Pulmonary artery endothelial cell (primary cell): ENCODE measurements around the gene CALCB. TPM values are rescaled to one million over a fixed set of nuclear protein-coding genes. Genes with fewer than 3 reads are reported as not detected.
"Not testable (repeated sequence)": the region's sequence is repeated elsewhere in the genome, so short reads cannot be mapped to it uniquely, and the experiment has no call there.

ENCODE experiments used
- DNase-seq: peaks from one replicate; pipeline ENCODE4 v3.0.0-alpha.2; 2011; ENCODE audit warnings: low read depth, low spot score
- total RNA-seq: library from RNA; depleted of rRNA; stranded (reverse); fragments of >200 nt; gene quantifications from 2 replicates; pipeline ENCODE4 v1.2.3, GENCODE V29; 2014

CALCB gene
- total RNA-seq: 0.07 TPM in 2 replicates

GRCh38 chr11:15073361-15074205, at the start of gene CALCB:
CALCB (plus strand) TSS chr11:15073593; CDS start chr11:15074719, 1,126 bp downstream.
- DNase-seq: no peak

DNA sequence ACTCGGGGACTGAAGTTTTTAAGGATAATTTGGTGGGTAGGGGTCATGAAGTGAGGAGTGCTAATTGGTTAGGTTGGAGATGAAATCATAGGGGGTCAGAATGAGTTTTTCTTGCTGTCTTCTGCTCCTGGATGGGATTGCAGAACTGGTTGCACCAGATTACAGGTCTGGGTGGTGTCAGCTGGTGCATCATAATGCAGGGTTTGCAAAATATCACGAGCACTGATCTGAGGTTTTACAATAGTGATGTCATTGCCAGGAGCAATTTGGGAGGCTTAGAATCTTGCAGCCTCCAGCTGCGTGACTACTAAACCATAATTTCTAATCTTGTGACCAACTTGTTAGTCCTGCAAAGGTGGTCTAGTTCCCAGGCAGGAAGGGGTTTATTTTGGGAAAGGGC, 46.4 kb upstream of the CALCB start:
- DNase-seq: no peak

DNA sequence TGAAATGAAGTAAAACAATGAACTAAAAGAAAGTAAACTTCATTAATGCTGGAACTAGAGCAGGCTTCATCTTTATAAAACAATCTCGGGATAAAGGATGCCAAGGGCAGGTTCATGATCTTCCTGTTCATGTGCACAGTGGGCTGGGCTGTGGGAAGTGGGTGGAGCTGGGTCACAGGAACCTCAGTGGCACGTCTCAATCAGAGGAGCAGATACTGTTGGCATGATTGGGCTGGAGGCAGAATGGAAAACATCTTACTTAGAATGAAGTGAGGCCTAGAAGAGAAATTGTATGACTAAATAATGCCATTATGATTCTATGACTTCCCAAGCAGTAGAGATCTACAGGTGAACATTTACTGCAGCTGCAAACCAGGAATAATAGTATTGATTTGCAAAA, 45.4 kb upstream of the CALCB start:
- DNase-seq: no peak

- no peak for DNase-seq
Observed at GRCh38 chr11:15028379-15028778, 45.0 kb upstream of the CALCB start.

GRCh38 chr11:15031945-15032344, 41.4 kb upstream of the CALCB start:
- not testable (repeated sequence) for DNase-seq

GRCh38 chr11:15034687-15035267, 38.6 kb upstream of the CALCB start:
- no peak for DNase-seq

DNA sequence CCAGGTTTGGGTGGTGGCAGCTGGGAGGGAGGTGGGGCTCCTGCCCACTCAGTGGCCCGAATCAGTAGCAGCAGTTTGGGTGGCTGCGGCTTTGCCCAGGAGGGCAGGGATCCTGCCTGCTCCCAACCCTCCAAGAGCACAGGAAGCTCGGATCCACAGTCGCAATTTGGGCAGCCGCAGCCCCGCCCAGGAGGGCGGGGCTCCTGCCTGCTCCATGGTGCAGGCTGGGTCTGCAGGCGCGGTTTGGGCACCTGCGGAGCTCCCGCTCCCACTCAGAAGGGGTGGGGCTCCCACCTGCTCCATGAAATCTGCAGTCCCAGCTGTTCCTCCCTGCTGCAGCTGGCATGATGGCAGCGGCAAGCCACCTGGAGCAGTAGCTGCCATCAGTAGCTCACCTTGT, 38.1 kb upstream of the CALCB start:
- no peak for DNase-seq

DNA sequence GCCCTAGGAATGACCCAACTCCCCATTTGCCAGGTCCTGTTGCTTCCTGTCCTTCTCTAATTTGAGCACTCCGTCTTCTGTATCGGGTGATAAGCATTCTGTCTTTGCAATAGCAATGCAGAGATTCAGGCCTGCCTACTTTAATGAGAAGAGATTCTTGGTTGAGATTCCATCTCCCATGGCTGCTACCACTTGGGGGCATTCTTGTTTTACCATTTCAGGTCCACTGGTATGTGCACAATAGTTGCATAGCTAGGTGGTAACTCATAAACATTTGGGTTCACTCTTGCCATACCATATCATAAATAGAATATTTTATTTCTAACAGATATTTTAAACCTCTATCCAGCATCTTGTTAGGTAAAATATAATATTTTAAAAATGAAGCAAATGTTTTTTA, 34.4 kb upstream of the CALCB start:
- no peak for DNase-seq

DNA sequence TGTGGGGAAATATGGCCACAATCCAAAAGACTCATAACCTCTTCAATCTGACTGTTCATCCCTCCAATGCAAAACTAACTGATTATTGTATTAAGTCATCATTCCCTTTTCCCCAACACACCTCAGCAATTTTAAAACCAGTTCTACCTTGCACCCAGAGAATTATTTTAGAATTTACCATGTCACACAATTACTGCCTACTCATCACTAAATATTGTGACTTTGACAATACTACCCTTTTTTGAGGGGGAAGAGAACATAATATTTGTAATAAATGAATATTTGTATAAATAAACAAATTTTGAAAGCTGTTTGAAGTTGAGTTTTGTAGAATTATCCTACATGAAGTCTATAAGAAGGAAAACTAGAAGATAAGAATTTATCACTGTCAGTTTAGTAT, 28.2 kb upstream of the CALCB start:
- DNase-seq: no peak

DNA sequence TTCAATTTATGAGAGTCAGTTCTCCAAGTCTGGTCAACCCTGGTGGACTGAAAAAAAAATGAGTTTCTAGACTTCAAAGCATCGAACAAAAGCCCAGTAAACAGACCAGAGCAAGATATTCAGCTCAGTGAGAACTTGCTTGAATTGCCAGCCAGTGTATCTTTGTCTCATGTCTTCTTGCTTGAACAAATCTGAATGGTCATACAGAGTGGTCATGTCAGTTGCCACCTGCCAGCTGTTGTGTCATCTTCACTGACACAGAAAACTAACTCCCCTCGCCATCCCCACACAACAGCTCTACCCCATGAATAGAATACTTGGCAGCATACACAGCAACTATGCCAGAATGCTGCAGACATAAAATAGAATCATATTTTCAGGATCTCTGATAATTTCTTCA, 27.5 kb upstream of the CALCB start:
- DNase-seq: no peak

DNA sequence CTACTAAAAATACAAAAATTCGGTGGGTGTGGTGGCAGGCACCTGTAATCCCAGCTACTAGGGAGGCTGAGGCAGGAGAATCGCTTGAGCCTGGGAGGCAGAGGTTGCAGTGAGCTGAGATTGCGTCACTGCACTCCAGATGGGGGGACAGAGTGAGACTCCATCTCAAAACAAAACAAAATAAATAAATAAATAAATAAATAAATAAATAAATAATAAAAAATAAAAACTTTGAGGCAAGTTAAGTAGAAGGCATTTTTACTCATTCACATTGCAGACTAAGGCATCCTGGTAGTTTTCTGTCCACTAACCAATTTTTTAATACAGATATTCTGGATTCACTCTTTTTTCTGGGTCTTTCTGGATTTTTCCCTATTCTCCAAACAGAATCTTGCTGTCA, 26.7 kb upstream of the CALCB start:
- not testable (repeated sequence) for DNase-seq

DNA sequence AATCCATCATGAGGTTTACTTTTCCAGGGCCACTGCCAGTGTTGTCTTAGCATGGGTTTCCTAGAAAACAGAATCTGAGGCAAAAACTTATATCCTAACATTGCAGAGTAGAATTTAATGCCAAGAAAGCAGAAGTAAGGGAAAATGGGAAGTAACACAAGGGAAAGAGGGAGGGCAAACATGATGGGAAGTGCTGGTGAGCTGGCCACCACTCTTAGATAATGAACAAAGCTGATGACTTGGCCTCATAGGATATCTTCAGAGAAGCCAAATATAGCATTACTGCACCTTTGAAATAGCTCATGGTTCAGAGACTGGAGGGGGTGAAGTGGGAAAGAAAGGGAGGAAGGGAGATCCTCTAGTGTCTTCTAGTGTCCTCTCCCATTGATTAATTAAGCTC, 24.8 kb upstream of the CALCB start:
- DNase-seq: no peak

DNA sequence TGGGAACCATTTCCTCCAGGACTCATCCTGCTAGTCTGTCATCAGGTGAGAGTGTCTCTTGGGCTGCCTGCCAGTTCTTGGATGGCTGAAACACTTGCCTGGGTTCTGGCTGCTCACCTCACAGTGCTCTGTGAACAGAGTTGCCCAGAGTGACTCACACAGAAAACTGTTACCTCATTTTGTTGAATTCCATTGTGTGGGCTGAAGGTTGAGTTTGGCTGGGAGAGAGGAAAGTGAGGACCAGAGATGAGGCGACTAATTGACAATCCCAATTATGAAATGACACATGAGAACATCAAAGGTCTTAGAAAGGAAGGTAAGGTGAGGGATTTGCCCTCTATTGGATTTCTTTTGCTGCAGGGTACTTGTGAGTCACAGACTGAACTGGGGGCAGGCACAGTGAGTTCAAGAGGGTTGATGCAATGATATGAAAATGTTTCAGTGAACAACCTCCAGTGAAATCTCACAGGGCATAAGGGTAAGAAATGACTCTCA, 20.2 kb upstream of the CALCB start:
- DNase-seq: no peak

- no peak for DNase-seq
Observed at GRCh38 chr11:15055620-15056356, 17.6 kb upstream of the CALCB start.

DNA sequence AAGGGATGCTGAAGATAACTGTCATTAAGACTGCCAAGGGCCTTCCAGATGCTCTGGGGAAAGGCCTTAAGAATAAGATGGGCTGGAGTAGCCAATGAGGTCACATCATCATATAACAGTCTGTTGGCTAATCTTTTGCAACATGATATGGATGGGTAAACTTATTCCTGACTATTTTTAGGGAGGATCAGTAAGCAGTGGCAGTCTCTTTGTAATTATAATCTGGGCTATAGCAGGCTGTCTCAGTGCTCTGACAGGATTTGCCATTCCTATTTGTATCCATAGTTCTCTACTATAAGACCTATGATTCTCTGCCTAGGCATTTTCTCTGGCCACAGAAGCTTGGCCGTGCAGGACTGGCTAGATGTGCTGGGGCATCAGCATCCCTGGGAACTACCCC, 16.1 kb upstream of the CALCB start:
- no peak for DNase-seq

DNA sequence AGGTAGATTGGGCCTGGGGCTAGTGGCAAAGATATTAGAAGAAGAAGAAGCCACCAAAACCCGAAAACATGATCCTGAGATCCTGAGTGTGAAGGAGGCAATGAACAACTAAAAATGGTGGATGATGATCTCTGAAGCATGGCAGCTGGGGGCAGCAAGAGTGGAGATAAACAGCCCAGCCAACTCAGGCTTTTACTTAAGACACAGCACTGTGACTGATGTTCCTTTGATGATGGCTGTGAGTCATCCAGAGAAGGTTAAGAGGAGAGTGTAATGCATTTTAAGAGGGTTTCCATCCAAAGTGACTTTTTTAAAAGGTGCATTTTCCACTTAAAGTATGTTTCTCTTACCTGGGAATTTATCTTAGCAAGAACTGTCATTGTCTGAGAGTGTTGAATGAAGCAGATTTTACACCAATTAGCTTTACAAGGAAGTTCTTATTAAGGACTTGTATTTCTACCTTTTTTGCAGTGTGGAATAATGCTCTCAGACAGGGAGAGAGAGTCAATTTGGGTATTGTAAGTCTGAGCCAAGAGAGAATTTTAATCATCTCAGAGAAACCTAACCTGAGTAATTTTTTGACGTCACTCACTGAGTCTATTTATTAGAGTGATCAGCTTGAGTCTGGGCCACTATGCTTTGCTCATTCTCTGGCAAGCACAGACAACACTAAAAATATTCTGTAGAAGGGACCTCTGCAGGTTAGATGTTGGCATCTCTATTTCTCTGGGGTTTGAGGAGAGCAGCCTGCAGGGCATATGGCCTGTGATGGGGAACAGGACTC, 14.1 kb upstream of the CALCB start:
- no peak for DNase-seq

- DNase-seq: no peak
Observed at GRCh38 chr11:15062599-15062998, 10.8 kb upstream of the CALCB start.

- not testable (repeated sequence) for DNase-seq
Observed at GRCh38 chr11:15069751-15070150, 3.6 kb upstream of the CALCB start.

- no peak for DNase-seq
Observed at GRCh38 chr11:15071556-15072255, 1.7 kb upstream of the CALCB start.

DNA sequence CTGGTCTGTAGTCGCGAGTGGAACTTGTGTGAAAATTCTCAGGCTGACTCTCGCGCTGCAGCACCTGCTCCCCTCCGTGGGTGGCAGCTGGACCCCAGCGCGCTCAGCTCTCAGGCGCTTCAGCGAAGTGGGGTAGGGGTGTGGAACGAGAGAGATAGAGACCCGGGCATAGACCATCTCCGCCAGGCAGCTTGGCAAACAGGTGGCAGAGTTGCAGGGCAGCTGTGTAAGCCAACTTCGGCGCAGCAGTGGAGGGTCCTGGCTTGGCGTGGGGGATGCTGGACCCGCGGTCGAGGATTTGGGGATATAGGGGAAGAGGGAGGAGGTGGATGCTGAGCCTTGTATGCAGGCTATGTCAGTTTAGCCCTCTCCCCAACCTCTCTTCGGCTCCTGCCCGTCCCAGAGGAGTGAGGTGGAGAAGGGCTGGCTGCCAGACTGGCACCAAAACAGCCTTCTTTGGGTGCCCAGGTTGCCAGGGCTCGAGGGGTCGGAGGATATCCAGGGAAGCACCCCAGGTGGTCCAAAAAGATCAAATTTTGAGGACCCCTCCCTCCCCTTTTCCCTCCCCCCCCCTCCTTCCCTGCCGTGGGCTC, 746 bp upstream of the CALCB start:
- no peak for DNase-seq
